HFFc6 (cell line): ENCODE measurements around the gene LENG8. TPM values are rescaled to one million over a fixed set of nuclear protein-coding genes. Genes with fewer than 3 reads are reported as not detected.

ENCODE experiments used
- DNase-seq: peaks from one replicate; pipeline ENCODE4 v3.0.0-alpha.2; 2018
- H3K27ac Mint-ChIP-seq: 2 replicates; pipeline ENCODE4 v1.8.0; 2020; ENCODE audit warnings: mild to moderate bottlenecking, mixed read lengths
- H3K27me3 Mint-ChIP-seq: 2 replicates; pipeline ENCODE4 v1.8.0; 2021; ENCODE audit warnings: mild to moderate bottlenecking, moderate library complexity, mixed read lengths; ENCODE audit not compliant: insufficient read depth
- H3K36me3 Mint-ChIP-seq: 2 replicates; pipeline ENCODE4 v1.8.0; 2021; ENCODE audit warnings: low read depth, mixed read lengths
- H3K4me1 Mint-ChIP-seq: 2 replicates; pipeline ENCODE4 v1.8.0; 2020; ENCODE audit warnings: low read depth, mixed read lengths
- H3K4me3 Mint-ChIP-seq: 2 replicates; pipeline ENCODE4 v1.8.0; 2020; ENCODE audit warnings: mild to moderate bottlenecking, moderate library complexity, mixed read lengths
- H3K9me3 Mint-ChIP-seq: 2 replicates; pipeline ENCODE4 v1.8.0; 2020; ENCODE audit warnings: mild to moderate bottlenecking, mixed read lengths
- total RNA-seq, 6 experiments: library from RNA; stranded (reverse); fragmentation: NEBNext Ultra II Directional; extraction: Animal tissue kit (Norgen Biotek cat#: 25700); gene quantifications; 2 replicates in 1 of 6; 3 replicates in 5 of 6; pipeline ENCODE4 v1.2.3, GENCODE V29; 2021
- TF ChIP-seq, protein P1 (sequence below): fragments of 200-600 bp; sonication (generic); IDR thresholded peaks from 2 replicates; pipeline ENCODE4 v1.5.0; 2021; ENCODE audit warnings: antibody characterized with exemption, mild to moderate bottlenecking

The LENG8 gene
- total RNA-seq, 6 experiments from 2014 or later: 70.7 to 76.5 (median 74.0) TPM

DNA sequence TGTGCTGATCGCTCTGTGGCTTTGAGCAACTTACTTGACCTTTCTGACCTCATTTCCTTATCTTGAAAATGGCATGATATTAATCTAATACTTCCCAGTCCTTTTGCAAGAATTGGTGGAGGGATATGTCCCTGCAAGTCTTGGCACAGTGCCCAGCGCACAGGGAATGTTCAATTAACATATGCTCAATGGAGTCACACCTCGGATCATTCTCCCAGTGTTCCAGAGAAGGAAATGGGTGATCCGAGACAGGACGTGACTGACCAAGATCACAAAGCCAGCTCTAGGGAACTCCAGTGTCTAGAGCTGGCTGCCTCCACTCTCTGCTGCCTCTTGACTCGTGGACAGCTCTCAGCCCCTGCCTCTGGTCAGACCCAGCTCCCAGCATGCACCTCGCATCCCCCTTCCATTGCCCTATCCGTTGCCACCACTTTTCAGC, 20.5 kb downstream of the LENG8 start:
- H3K9me3 Mint-ChIP-seq: no peaks in the 10 kb centered on the region
- no peak for DNase-seq
- peaks cover 3% of the 10 kb centered on the region for H3K27me3 Mint-ChIP-seq
- no peak overlapping the region for H3K27ac Mint-ChIP-seq
- TF ChIP-seq, protein P1, sequence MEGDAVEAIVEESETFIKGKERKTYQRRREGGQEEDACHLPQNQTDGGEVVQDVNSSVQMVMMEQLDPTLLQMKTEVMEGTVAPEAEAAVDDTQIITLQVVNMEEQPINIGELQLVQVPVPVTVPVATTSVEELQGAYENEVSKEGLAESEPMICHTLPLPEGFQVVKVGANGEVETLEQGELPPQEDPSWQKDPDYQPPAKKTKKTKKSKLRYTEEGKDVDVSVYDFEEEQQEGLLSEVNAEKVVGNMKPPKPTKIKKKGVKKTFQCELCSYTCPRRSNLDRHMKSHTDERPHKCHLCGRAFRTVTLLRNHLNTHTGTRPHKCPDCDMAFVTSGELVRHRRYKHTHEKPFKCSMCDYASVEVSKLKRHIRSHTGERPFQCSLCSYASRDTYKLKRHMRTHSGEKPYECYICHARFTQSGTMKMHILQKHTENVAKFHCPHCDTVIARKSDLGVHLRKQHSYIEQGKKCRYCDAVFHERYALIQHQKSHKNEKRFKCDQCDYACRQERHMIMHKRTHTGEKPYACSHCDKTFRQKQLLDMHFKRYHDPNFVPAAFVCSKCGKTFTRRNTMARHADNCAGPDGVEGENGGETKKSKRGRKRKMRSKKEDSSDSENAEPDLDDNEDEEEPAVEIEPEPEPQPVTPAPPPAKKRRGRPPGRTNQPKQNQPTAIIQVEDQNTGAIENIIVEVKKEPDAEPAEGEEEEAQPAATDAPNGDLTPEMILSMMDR: no peak
- H3K4me1 Mint-ChIP-seq: peaks cover 32% of the 10 kb centered on the region
- H3K36me3 Mint-ChIP-seq: peaks cover 14% of the 10 kb centered on the region
- H3K4me3 Mint-ChIP-seq: no peak overlapping the region

DNA sequence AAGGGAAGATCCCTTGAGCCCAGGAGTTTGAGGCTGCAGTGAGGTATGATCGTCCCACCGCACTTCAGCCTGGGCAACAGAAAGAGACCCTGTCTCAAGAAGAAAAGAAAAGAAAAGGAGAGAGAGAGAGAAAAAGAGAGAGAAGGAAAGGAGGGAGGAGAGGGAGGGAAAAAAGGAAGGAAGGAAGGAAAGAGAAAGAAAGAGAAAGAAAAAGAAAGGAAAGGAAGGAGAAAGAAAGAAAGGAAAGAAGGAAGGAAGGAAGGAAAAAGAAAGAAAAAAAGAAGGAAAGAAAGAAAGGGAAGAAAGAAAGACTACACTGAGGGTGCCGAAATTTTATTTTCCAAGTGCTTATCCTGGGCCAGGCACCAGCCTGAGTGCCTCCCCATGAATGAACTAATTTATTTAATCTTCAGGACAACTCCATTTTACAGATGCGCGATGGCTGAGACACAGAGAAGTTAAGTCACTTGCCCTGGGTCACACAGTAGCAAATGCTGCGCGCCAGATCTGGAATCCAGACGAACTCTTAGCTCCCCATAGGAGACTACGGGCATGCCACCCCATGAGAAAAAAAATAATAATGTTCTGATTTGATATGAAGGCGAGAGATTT, 21.4 kb downstream of the LENG8 start:
- Mint-ChIP-seq H3K4me3 (peak overlapping the region; percentile 73), H3K36me3 (peaks cover 14% of the 10 kb centered on the region; the same call in 1 of the 2 replicates), H3K9me3 (no peaks in the 10 kb centered on the region), H3K27me3 (peaks cover 3% of the 10 kb centered on the region), H3K4me1 (peaks cover 29% of the 10 kb centered on the region), H3K27ac (peak overlapping the region; percentile 61)
- TF ChIP-seq, protein P1: no peak
- DNase-seq: no peak

DNA sequence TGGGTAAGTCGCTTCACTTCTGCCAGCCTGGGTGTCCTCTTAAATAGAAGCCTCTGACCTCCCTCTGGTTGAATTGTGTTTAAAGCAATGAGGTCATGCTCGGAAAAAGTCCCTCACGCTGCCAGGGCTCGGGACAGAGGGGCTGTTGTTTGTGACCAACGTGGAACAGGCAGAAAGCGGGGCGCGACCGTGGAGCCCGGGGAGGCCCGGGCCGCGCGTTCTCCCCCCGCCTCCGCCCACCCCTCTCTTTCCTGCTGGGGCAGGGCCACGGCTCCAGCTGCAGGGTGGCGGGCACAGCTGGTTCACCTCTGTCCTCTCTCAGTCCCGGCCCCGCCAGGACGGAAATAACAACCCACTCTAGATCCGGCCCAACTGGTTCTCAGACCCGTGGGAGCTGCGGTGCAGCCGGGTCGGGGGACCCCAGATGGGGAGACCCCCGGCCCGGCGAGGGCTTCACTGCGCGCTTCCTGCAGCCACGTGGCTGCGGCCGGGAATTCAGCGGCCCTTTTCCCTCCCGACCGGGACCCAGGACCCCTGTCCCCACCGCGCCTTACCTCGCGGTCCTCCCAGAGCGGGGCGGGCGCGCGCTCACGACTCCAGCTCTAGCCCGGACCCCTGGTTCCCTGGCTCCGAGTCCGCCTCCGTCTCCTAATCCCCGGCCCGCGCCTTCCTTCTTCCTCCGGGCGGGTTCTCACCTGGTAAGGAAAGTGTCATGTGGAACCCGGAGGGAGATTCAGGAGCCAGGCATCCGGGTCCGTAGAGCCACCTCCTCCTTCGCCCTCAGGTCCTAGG, 22.2 kb downstream of the LENG8 start:
- Mint-ChIP-seq H3K27ac (peak overlapping the region; percentile 61; the same call in 1 of the 2 replicates), H3K27me3 (no peaks in the 10 kb centered on the region), H3K9me3 (no peaks in the 10 kb centered on the region), H3K4me1 (peaks cover 29% of the 10 kb centered on the region), H3K36me3 (peaks cover 10% of the 10 kb centered on the region; the same call in 1 of the 2 replicates), H3K4me3 (peak overlapping the region; percentile 83)
- TF ChIP-seq, protein P1: no peak
- no peak for DNase-seq

DNA sequence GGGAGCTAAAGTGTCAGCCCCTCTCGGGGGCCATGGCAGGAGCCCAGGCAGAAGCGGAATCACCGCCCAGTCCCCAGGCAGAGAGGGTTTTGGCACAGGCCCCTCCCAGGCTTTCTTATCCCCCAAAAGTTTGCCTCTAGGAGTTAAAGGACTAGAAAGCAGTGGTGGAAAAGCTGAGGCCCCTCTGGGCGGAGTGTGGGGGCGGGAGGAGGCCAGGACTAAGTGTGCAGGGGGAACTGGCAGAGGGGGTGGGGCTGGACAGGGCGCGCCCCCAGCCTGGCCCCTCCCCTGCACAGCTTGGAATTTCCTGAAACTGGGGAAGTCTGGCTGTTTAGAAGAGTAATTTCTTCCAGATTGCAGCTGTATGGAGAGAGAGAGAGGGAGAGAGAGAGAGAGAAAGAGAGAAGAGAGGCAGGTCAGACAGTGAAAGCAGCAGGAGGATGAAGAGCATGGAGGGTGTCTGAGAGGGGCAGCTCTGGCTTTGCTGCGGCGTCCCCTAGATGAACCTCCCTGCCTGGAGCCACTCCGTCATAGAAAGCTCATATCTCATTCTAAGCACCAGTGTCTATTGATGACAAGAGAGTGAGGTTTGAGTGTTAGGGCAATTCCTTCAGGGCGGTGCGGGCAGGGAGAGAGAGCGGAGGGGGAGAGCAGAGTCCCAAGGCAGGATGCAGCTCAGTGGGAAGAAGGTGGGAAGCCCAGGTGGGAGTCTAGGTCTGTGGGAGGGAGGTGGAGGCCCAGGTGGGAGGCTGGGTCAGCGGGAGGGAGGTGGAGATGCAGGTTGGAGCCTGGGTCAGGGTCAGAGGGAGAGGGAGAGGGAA, 24.3 kb downstream of the LENG8 start, which contains the start of gene CDC42EP5:
Gene CDC42EP5, minus strand, starts transcription at position 226 of the 821 bp plus-strand sequence. CDS start 7,749 bp downstream, outside the sequence.
- TF ChIP-seq, protein P1: no peak
- peak; percentile 80 for DNase-seq
- H3K4me1 Mint-ChIP-seq: peaks cover 29% of the 10 kb centered on the region
- H3K36me3 Mint-ChIP-seq: peaks cover 10% of the 10 kb centered on the region; the same call in 1 of the 2 replicates
- peak within 1 kb of the TSS; percentile 85 for H3K4me3 Mint-ChIP-seq
- H3K27ac Mint-ChIP-seq: peak within 1 kb of the TSS; percentile 81
- peaks cover 4% of the 10 kb centered on the region; the same call in 1 of the 2 replicates for H3K27me3 Mint-ChIP-seq
- no peaks in the 10 kb centered on the region for H3K9me3 Mint-ChIP-seq

DNA sequence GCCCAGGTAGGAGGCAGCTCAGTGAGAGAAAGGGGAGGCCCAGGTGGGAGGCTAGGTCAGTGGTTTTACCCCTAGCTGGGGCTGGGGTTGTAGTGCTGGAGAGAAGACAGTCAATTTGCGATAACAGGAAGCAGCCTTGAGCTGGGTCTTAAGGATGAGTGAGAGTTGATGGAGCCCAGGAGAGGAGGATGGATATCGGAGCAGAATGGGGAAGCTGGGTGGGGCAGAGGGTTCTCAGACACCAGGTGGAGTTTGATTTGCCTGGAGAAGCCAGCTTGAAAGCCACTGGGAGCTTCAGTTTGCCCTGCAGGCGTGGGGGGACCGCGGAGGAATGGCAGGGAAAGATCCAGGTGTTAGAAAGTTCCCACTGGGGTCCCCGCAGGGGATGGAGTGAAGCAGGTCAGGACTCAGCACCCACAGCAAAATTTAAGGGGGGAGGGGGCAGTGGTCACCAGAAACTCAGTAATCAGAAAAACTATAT, 24.9 kb downstream of the LENG8 start:
- H3K27ac Mint-ChIP-seq: peak overlapping the region; percentile 81; the same call in 1 of the 2 replicates
- peaks cover 29% of the 10 kb centered on the region for H3K4me1 Mint-ChIP-seq
- peaks cover 10% of the 10 kb centered on the region; the same call in 1 of the 2 replicates for H3K36me3 Mint-ChIP-seq
- H3K4me3 Mint-ChIP-seq: peak overlapping the region; percentile 85; the same call in 1 of the 2 replicates
- no peaks in the 10 kb centered on the region for H3K9me3 Mint-ChIP-seq
- DNase-seq: no peak
- peaks cover 6% of the 10 kb centered on the region; the same call in 1 of the 2 replicates for H3K27me3 Mint-ChIP-seq
- TF ChIP-seq, protein P1: no peak
